NCI-H748 treated with DMSO at 0.1 percent for 48 hours (cell line): ENCODE data around the gene LMTK3.

Source experiments
- DNase-seq: peaks from one replicate; lab custom pipeline; 2025; lab: John Stamatoyannopoulos, UW

Gene LMTK3

GRCh38 chr19:48469934-48470680 lies 41.5 kb downstream of the LMTK3 start:
- no peak for DNase-seq

GRCh38 chr19:48469289-48469881 lies 42.2 kb downstream of the LMTK3 start, which contains the start of gene CYTH2:
CYTH2 (plus strand) TSS chr19:48469369; CDS start chr19:48469508, 139 bp downstream.
- peak; percentile 60 for DNase-seq

- DNase-seq: peak; percentile 100
Observed at GRCh38 chr19:48468772-48469288, 42.8 kb downstream of the LMTK3 start.

- DNase-seq: no peak
Observed at GRCh38 chr19:48466561-48467325, 44.9 kb downstream of the LMTK3 start.

- no peak for DNase-seq
Observed at GRCh38 chr19:48465215-48465614, 46.4 kb downstream of the LMTK3 start.

GRCh38 chr19:48461982-48462655 lies 49.5 kb downstream of the LMTK3 start:
- DNase-seq: no peak

- DNase-seq: no peak
Observed at GRCh38 chr19:48461651-48461981, 50.0 kb downstream of the LMTK3 start.

GRCh38 chr19:48458016-48458415 lies 53.6 kb downstream of the LMTK3 start:
- DNase-seq: no peak

GRCh38 chr19:48456864-48457263 lies 54.8 kb downstream of the LMTK3 start:
- no peak for DNase-seq

- DNase-seq: no peak
Observed at GRCh38 chr19:48455908-48456562, 55.6 kb downstream of the LMTK3 start.

GRCh38 chr19:48455171-48455907 lies 56.3 kb downstream of the LMTK3 start, which contains the start of gene KCNJ14:
KCNJ14 (plus strand) TSS chr19:48455574; CDS start chr19:48461725, 6,151 bp downstream.
- no peak for DNase-seq

GRCh38 chr19:48454150-48454730 lies 57.4 kb downstream of the LMTK3 start:
- no peak for DNase-seq

GRCh38 chr19:48452289-48453190 lies 59.1 kb downstream of the LMTK3 start:
- DNase-seq: no peak

GRCh38 chr19:48451624-48452023 lies 60.0 kb downstream of the LMTK3 start:
- DNase-seq: no peak

- DNase-seq: no peak
Observed at GRCh38 chr19:48450863-48451262, 60.8 kb downstream of the LMTK3 start.

GRCh38 chr19:48450441-48450840 lies 61.2 kb downstream of the LMTK3 start:
- DNase-seq: no peak

- DNase-seq: no peak
Observed at GRCh38 chr19:48448563-48448962, 63.1 kb downstream of the LMTK3 start.

- DNase-seq: no peak
Observed at GRCh38 chr19:48446579-48446978, 65.1 kb downstream of the LMTK3 start.
